H1 (cell line): ENCODE results near the gene SNCAIP. TPM values are rescaled to one million over a fixed set of nuclear protein-coding genes. Genes with fewer than 3 reads are reported as not detected.

ENCODE experiments used
- CTCF ChIA-PET: fragments of 300-600 bp; sonication (Branson Sonifier 250); formaldehyde crosslinking; loops from one replicate; lab custom pipeline; 2021; ENCODE audit not compliant: partially characterized antibody; lab: Charles Lee
- POLR2A ChIA-PET: fragments of 300-600 bp; sonication (Branson Sonifier 250); formaldehyde crosslinking; loops from one replicate; lab custom pipeline; 2021; ENCODE audit warnings: inconsistent platforms; ENCODE audit not compliant: partially characterized antibody; lab: Charles Lee
- DNase-seq, 2 experiments: peaks; one replicate each; pipeline versions ENCODE4 v3.0.0 to v3.0.0-alpha.2; 2010 to 2022; ENCODE audit warnings: low spot score in 2 of 2, low read depth in 1 of 2, mixed read lengths in 1 of 2
- FAIRE-seq: peaks from 2 replicates; lab custom pipeline; 2011; peaks lifted over from hg19 to GRCh38; lab: Jason Lieb, UNC
- H2AFZ ChIP-seq: 2 replicates; pipeline ENCODE4 v1.8.1; 2012; ENCODE audit warnings: low read length, inconsistent platforms
- H2AK5ac ChIP-seq: 2 replicates; pipeline ENCODE4 v1.6.1; 2013; ENCODE audit warnings: low read depth, low read length
- H2BK120ac ChIP-seq: replicated peaks from 2 replicates; pipeline ENCODE3; 2013; ENCODE audit warnings: low read depth, low read length, inconsistent platforms
- H2BK12ac ChIP-seq: 2 replicates; pipeline ENCODE4 v1.6.1; 2013; ENCODE audit warnings: low read depth, low read length
- H2BK15ac ChIP-seq: 2 replicates; pipeline ENCODE4 v1.6.1; 2013; ENCODE audit warnings: low read length
- H2BK20ac ChIP-seq: 2 replicates; pipeline ENCODE4 v1.6.1; 2013; ENCODE audit warnings: low read length
- H2BK5ac ChIP-seq: 2 replicates; pipeline ENCODE4 v1.6.1; 2013; ENCODE audit warnings: low read depth, low read length
- H3K14ac ChIP-seq: 2 replicates; pipeline ENCODE4 v1.6.1; 2013; ENCODE audit warnings: inconsistent platforms; ENCODE audit not compliant: insufficient read length
- H3K18ac ChIP-seq: 2 replicates; pipeline ENCODE4 v1.6.1; 2013; ENCODE audit warnings: low read length; ENCODE audit errors: extremely low read depth
- H3K23ac ChIP-seq: 2 replicates; pipeline ENCODE4 v1.6.1; 2013; ENCODE audit warnings: inconsistent platforms; ENCODE audit not compliant: insufficient read length
- H3K23me2 ChIP-seq: 2 replicates; pipeline ENCODE4 v1.6.1; 2013; ENCODE audit warnings: low read depth, low read length
- H3K27ac ChIP-seq: 2 replicates; pipeline ENCODE4 v1.6.1; 2011; ENCODE audit warnings: low read depth, low read length, inconsistent platforms
- H3K27me3 ChIP-seq, 4 experiments: replicated peaks in 1 of 4; 1 replicate in 1 of 4; 2 replicates in 3 of 4; pipeline versions ENCODE4 v1.6.1 to v1.8.1; 2011 to 2013; ENCODE audit warnings: low read length in 3 of 4, mild to moderate bottlenecking in 3 of 4, inconsistent platforms in 2 of 4, mixed read lengths in 2 of 4, moderate library complexity in 1 of 4; ENCODE audit not compliant: control insufficient read depth in 3 of 4, insufficient read depth in 3 of 4; ENCODE audit errors: extremely low read depth in 1 of 4
- H3K36me3 ChIP-seq, 4 experiments: 2 replicates each; pipeline versions ENCODE4 v1.6.1 to v1.8.1; 2011 to 2013; ENCODE audit warnings: mild to moderate bottlenecking in 4 of 4, low read length in 3 of 4, moderate library complexity in 2 of 4, control low read depth in 1 of 4, inconsistent platforms in 1 of 4; ENCODE audit not compliant: insufficient read depth in 4 of 4, control insufficient read depth in 2 of 4
- H3K4ac ChIP-seq: replicated peaks from 2 replicates; pipeline ENCODE3; 2013; ENCODE audit warnings: low read length, low read depth, mixed read lengths, inconsistent platforms; ENCODE audit not compliant: insufficient read length
- H3K4me1 ChIP-seq, 4 experiments: replicated peaks in 1 of 4; 1 replicate in 1 of 4; 2 replicates in 3 of 4; pipeline versions ENCODE4 v1.6.1 to v1.8.1; 2011 to 2013; ENCODE audit warnings: low read length in 3 of 4, inconsistent platforms in 2 of 4, mixed read lengths in 1 of 4; ENCODE audit not compliant: insufficient read depth in 4 of 4, control insufficient read depth in 3 of 4
- H3K4me2 ChIP-seq, 2 experiments: 2 replicates each; pipeline versions ENCODE4 v1.6.1 to v1.8.1; 2011 to 2013; ENCODE audit warnings: low read depth in 2 of 2, low read length in 2 of 2, control low read depth in 1 of 2, inconsistent platforms in 1 of 2, mild to moderate bottlenecking in 1 of 2; ENCODE audit not compliant: insufficient read depth in 1 of 2
- H3K4me3 ChIP-seq, 4 experiments: fragments of 200-600, 300-600 bp in 1 of 4; sonication (generic), shearing (Covaris generic), sonication (Bioruptor Twin) in 1 of 4; 2 replicates each; pipeline versions ENCODE4 v1.5.1 to v1.8.1; 2011 to 2016; ENCODE audit warnings: low read length in 4 of 4, low read depth in 3 of 4, control low read depth in 2 of 4, inconsistent platforms in 2 of 4, mild to moderate bottlenecking in 2 of 4, mixed read lengths in 1 of 4, moderate library complexity in 1 of 4; ENCODE audit not compliant: insufficient read depth in 2 of 4; ENCODE audit errors: extremely low read depth in 1 of 4
- H3K56ac ChIP-seq: replicated peaks from 2 replicates; pipeline ENCODE3; 2013; ENCODE audit warnings: low read depth, mild to moderate bottlenecking, mixed read lengths, low read length, inconsistent platforms; ENCODE audit not compliant: insufficient read length
- H3K79me1 ChIP-seq: 2 replicates; pipeline ENCODE4 v1.6.1; 2013; ENCODE audit warnings: low read depth, low read length, control low read depth
- H3K79me2 ChIP-seq, 2 experiments: 2 replicates each; pipeline versions ENCODE4 v1.6.1 to v1.8.1; 2012 to 2013; ENCODE audit warnings: low read length in 2 of 2, mild to moderate bottlenecking in 2 of 2, inconsistent platforms in 1 of 2; ENCODE audit not compliant: insufficient read depth in 2 of 2, control insufficient read depth in 1 of 2
- H3K9ac ChIP-seq, 4 experiments: replicated peaks in 1 of 4; 1 replicate in 1 of 4; 2 replicates in 3 of 4; pipeline versions ENCODE4 v1.6.1 to v1.8.1; 2011 to 2013; ENCODE audit warnings: low read depth in 3 of 4, low read length in 3 of 4, control low read depth in 2 of 4, mild to moderate bottlenecking in 2 of 4, moderate library complexity in 2 of 4, inconsistent platforms in 1 of 4; ENCODE audit errors: extremely low read depth in 1 of 4
- H3K9me3 ChIP-seq, 2 experiments: 2 replicates each; pipeline versions ENCODE4 v1.6.1 to v1.8.1; 2012 to 2013; ENCODE audit warnings: mild to moderate bottlenecking in 2 of 2, moderate library complexity in 2 of 2, control low read depth in 1 of 2, inconsistent platforms in 1 of 2, low read depth in 1 of 2, low read length in 1 of 2, mixed read lengths in 1 of 2; ENCODE audit not compliant: insufficient read depth in 2 of 2
- H4K20me1 ChIP-seq, 2 experiments: replicated peaks in 1 of 2; 2 replicates each; pipeline versions ENCODE3 to v1.8.1; 2011 to 2013; ENCODE audit warnings: inconsistent platforms in 2 of 2, low read length in 2 of 2, mild to moderate bottlenecking in 1 of 2; ENCODE audit not compliant: insufficient read depth in 2 of 2, control insufficient read depth in 1 of 2
- H4K5ac ChIP-seq: 2 replicates; pipeline ENCODE4 v1.6.1; 2013; ENCODE audit warnings: low read length, low read depth, mixed read lengths, inconsistent platforms; ENCODE audit not compliant: insufficient read length
- H4K8ac ChIP-seq: 2 replicates; pipeline ENCODE4 v1.8.0; 2013; ENCODE audit warnings: mild to moderate bottlenecking, moderate library complexity, low read length, inconsistent platforms; ENCODE audit not compliant: insufficient read depth; ENCODE audit errors: extremely low read depth
- H4K91ac ChIP-seq: replicated peaks from 2 replicates; pipeline ENCODE3; 2013; ENCODE audit warnings: low read length, mixed read lengths, inconsistent platforms; ENCODE audit not compliant: insufficient read length
- FOSL1 ChIP-seq: IDR thresholded peaks from 2 replicates; pipeline ENCODE4 v1.6.1; 2011; ENCODE audit warnings: mild to moderate bottlenecking, low read depth, low read length, moderate library complexity; ENCODE audit not compliant: insufficient read depth
- JUN ChIP-seq: IDR thresholded peaks from 2 replicates; pipeline ENCODE4 v1.6.1; 2011; ENCODE audit warnings: low read depth, mild to moderate bottlenecking, improper control_type of control experiment, low read length
- KDM1A ChIP-seq: fragments of 200-600, 300-600 bp; sonication (generic); IDR thresholded peaks from 2 replicates; pipeline ENCODE4 v1.7.1; 2016; ENCODE audit warnings: mild to moderate bottlenecking, low read length, borderline replicate concordance
- KDM4A ChIP-seq: IDR thresholded peaks from one replicate; pipeline ENCODE4 v1.7.1; 2012; ENCODE audit warnings: low read depth, mild to moderate bottlenecking, moderate library complexity, low read length, inconsistent platforms; ENCODE audit not compliant: severe bottlenecking
- NRF1 ChIP-seq: IDR thresholded peaks from 2 replicates; pipeline ENCODE4 v1.6.1; 2011; ENCODE audit warnings: mild to moderate bottlenecking, low read depth, low read length, improper control_type of control experiment
- PHF8 ChIP-seq: fragments of 200-600 bp; sonication (generic); conservative IDR thresholded peaks from 2 replicates; pipeline ENCODE4 v1.7.1; 2012; ENCODE audit warnings: low read depth, mild to moderate bottlenecking, inconsistent platforms, low read length, moderate library complexity
- RBBP5 ChIP-seq: IDR thresholded peaks from 2 replicates; pipeline ENCODE4 v1.7.1; 2012; ENCODE audit warnings: low read depth, mild to moderate bottlenecking, inconsistent platforms, low read length, moderate library complexity, borderline replicate concordance
- RNF2 ChIP-seq: fragments of 200-900, 300-1000 bp; sonication (generic); IDR thresholded peaks from 2 replicates; pipeline ENCODE4 v1.7.1; 2016; ENCODE audit warnings: borderline replicate concordance, low read depth, mild to moderate bottlenecking, antibody characterized with exemption, low read length; ENCODE audit not compliant: poor library complexity, severe bottlenecking; ENCODE audit errors: missing control alignments
- RXRA ChIP-seq: IDR thresholded peaks from 2 replicates; pipeline ENCODE4 v1.6.1; 2011; ENCODE audit warnings: low read depth, mild to moderate bottlenecking, low read length, moderate library complexity; ENCODE audit not compliant: insufficient read depth
- SIRT6 ChIP-seq: IDR thresholded peaks from one replicate; pipeline ENCODE4 v1.7.1; 2012; ENCODE audit warnings: low read length, inconsistent platforms
- SUZ12 ChIP-seq: fragments of 200-600 bp; sonication (generic); IDR thresholded peaks from 2 replicates; pipeline ENCODE4 v1.6.1; 2012; ENCODE audit warnings: mild to moderate bottlenecking, inconsistent platforms, low read length, moderate library complexity, mixed read lengths
- TAF1 ChIP-seq: IDR thresholded peaks from 2 replicates; pipeline ENCODE4 v1.6.1; 2011; ENCODE audit warnings: mild to moderate bottlenecking, low read depth, low read length
- TAF7 ChIP-seq: optimal IDR thresholded peaks from 2 replicates; pipeline ENCODE3; 2011; ENCODE audit warnings: low read depth, mild to moderate bottlenecking, inconsistent platforms, low read length, moderate library complexity, borderline replicate concordance
- TCF12 ChIP-seq: IDR thresholded peaks from 2 replicates; pipeline ENCODE4 v1.6.1; 2011; ENCODE audit warnings: low read depth, mild to moderate bottlenecking, low read length
- WGBS, 2 experiments: shearing (Covaris generic) in 1 of 2; methylation state at CpG; one replicate each; pipeline versions ENCODE4 v1.1.6 to v1.1.7; 2013 to 2015; ENCODE audit warnings: low lambda C conversion rate in 2 of 2, mixed read lengths in 2 of 2, inconsistent platforms in 1 of 2, low coverage in 1 of 2, missing lambda C conversion rate in 1 of 2; ENCODE audit not compliant: insufficient replicate concordance in 2 of 2, insufficient coverage in 1 of 2, insufficient read length in 1 of 2; ENCODE audit errors: extremely low coverage in 1 of 2, missing lambda C conversion rate in 1 of 2; 5-methylcytosine and 5-hydroxymethylcytosine counted together
- polyA plus RNA-seq, 7 experiments: library from polyadenylated mRNA; depleted of rRNA in 3 of 7; stranded (reverse) in 5 of 7; unstranded in 2 of 7; fragments of >200 nt in 5 of 7; fragments of 200-250 nt in 2 of 7; gene quantifications; 1 replicate in 5 of 7; 2 replicates in 1 of 7; 4 replicates in 1 of 7; pipeline versions ENCODE4 v1.2.1 to v1.2.3, GENCODE V29; 2011 to 2013; ENCODE audit warnings: missing spikeins in 2 of 7, mixed read lengths in 2 of 7
- total RNA-seq: library from RNA; stranded (reverse); fragmentation: NEBNext Ultra II Directional; extraction: Animal tissue kit (Norgen Biotek cat#: 25700); gene quantifications from 2 replicates; pipeline ENCODE4 v1.2.1, GENCODE V29; 2021

The SNCAIP gene
- total and polyA plus RNA-seq, 2 of the 8 experiments (the other 6 are each of a cell fraction or from before 2014, with no cell fraction given) = 3.9 to 9.0 TPM

- H3K56ac ChIP-seq = no peak overlapping the region
- no peak overlapping the region for H3K18ac ChIP-seq
- H3K79me1 ChIP-seq = no peaks in the 10 kb centered on the region
- H3K9me3 ChIP-seq = no peaks in the 10 kb centered on the region
- no peaks in the 10 kb centered on the region for H4K20me1 ChIP-seq
- H2BK20ac ChIP-seq = peak overlapping the region; percentile 82
- no peak overlapping the region for H2AFZ ChIP-seq
- no peak overlapping the region for H3K4me3 ChIP-seq
- no peak overlapping the region for H3K27ac ChIP-seq
- H3K4me1 ChIP-seq = peaks cover 2 to 20% (median 13%) of the 10 kb centered on the region in 4 experiments; a peak in 6 of 7 replicates
- H4K8ac ChIP-seq = no peak overlapping the region
- CTCF ChIA-PET = interaction anchor here (1.0 kb wide), 1 partner anchor 20 kb away, joined by 4 read pairs; no protein-coding TSS in a partner anchor
- H3K4ac ChIP-seq = no peak overlapping the region
- DNase-seq (no peak), FAIRE-seq (no peak)
- no peak overlapping the region for H3K14ac ChIP-seq
- H4K5ac ChIP-seq = no peak overlapping the region
- POLR2A ChIA-PET = interaction anchor here (0.7 kb wide), 1 partner anchor 13 kb away, joined by 3 read pairs; no protein-coding TSS in a partner anchor
- H3K23ac ChIP-seq = no peak overlapping the region
- no peak overlapping the region for H3K9ac ChIP-seq
- H2BK15ac ChIP-seq = peak overlapping the region; percentile 96; the same call in 1 of the 2 replicates
- H3K36me3 ChIP-seq = no peaks in the 10 kb centered on the region; a peak in 1 of 8 replicates
- no peak overlapping the region for H4K91ac ChIP-seq
- WGBS, 2 experiments = 84% methylated on average over 2 of the region's 2 CpGs; no CpG with 5 or more reads in 1 of the 2 experiments
- no peak overlapping the region for H3K4me2 ChIP-seq
- H2BK5ac ChIP-seq = no peak overlapping the region; the same call in 1 of the 2 replicates
- H3K27me3 ChIP-seq = no peaks in the 10 kb centered on the region
- peak overlapping the region; percentile 76; the same call in 1 of the 2 replicates for H2AK5ac ChIP-seq
- H2BK120ac ChIP-seq = no peak overlapping the region
- no peaks in the 10 kb centered on the region for H3K23me2 ChIP-seq
- H2BK12ac ChIP-seq = peak overlapping the region; percentile 88; the same call in 1 of the 2 replicates
- H3K79me2 ChIP-seq = no peaks in the 10 kb centered on the region
- TF ChIP-seq PHF8 (no peak), RXRA (no peak), KDM4A (no peak), KDM1A (no peak), SIRT6 (no peak), NRF1 (no peak), TCF12 (no peak), FOSL1 (no peak), TAF1 (no peak), TAF7 (no peak), RNF2 (no peak), RBBP5 (no peak), SUZ12 (no peak), JUN (no peak)
Measured at GRCh38 chr5:122356855-122357254, 44.8 kb downstream of the SNCAIP start.
